M059J (cell line): ENCODE measurements around the gene CLDN5. TPM values are rescaled to one million over a fixed set of nuclear protein-coding genes. Genes with fewer than 3 reads are reported as not detected.

Experiments
- DNase-seq: peaks from one replicate; pipeline ENCODE4 v3.0.0-alpha.2; 2012; ENCODE audit warnings: low read depth
- total RNA-seq: library from RNA; depleted of rRNA; stranded (reverse); fragments of >200 nt; shearing (Covaris generic); gene quantifications from 2 replicates; pipeline ENCODE4 v1.2.3, GENCODE V29; 2014

Gene CLDN5
- total RNA-seq, 1 experiment from 2014 or later, result not detected

- DNase-seq, result no peak
Measured at GRCh38 chr22:19504900-19505734, 19.1 kb downstream of the CLDN5 start.

GRCh38 chr22:19503869-19504268 lies 20.3 kb downstream of the CLDN5 start:
- DNase-seq, result no peak

GRCh38 chr22:19503367-19503766 lies 20.8 kb downstream of the CLDN5 start:
- DNase-seq, result no peak

- no peak for DNase-seq
Measured at GRCh38 chr22:19501897-19502447, 22.2 kb downstream of the CLDN5 start.

GRCh38 chr22:19499880-19500242 lies 24.3 kb downstream of the CLDN5 start:
- DNase-seq, result no peak

- no peak for DNase-seq
Measured at GRCh38 chr22:19499236-19499879, 24.9 kb downstream of the CLDN5 start.

- no peak for DNase-seq
Measured at GRCh38 chr22:19498866-19499190, 25.4 kb downstream of the CLDN5 start.

- no peak for DNase-seq
Measured at GRCh38 chr22:19498154-19498865, 25.9 kb downstream of the CLDN5 start.

GRCh38 chr22:19497245-19497644 lies 27.0 kb downstream of the CLDN5 start:
- peak; percentile 60 for DNase-seq

GRCh38 chr22:19496324-19496630 lies 27.9 kb downstream of the CLDN5 start:
- no peak for DNase-seq

- peak; percentile 13 for DNase-seq
Measured at GRCh38 chr22:19495562-19496323, 28.5 kb downstream of the CLDN5 start.

- no peak for DNase-seq
Measured at GRCh38 chr22:19494676-19495173, 29.5 kb downstream of the CLDN5 start.

- DNase-seq, result no peak
Measured at GRCh38 chr22:19494001-19494560, 30.1 kb downstream of the CLDN5 start.

GRCh38 chr22:19492504-19493174 lies 31.6 kb downstream of the CLDN5 start:
- DNase-seq, result no peak

- DNase-seq, result no peak
Measured at GRCh38 chr22:19490628-19491230, 33.5 kb downstream of the CLDN5 start.

- peak; percentile 10 for DNase-seq
Measured at GRCh38 chr22:19488884-19489843, 35.0 kb downstream of the CLDN5 start.

- DNase-seq, result no peak
Measured at GRCh38 chr22:19488285-19488684, 35.9 kb downstream of the CLDN5 start.

GRCh38 chr22:19483481-19484244 lies 40.5 kb downstream of the CLDN5 start:
- no peak for DNase-seq
